Hepatocyte (in vitro differentiated cells): ENCODE data around the gene LRRC23. TPM values are rescaled to one million over a fixed set of nuclear protein-coding genes. Genes with fewer than 3 reads are reported as not detected.

ENCODE experiments used
- DNase-seq: peaks from one replicate; pipeline ENCODE4 v3.0.0-alpha.2; 2016; ENCODE audit warnings: low spot score
- H2AFZ ChIP-seq: fragments of 200-600 bp; sonication (generic); 2 replicates; pipeline ENCODE4 v1.6.0; 2016; ENCODE audit warnings: antibody characterized with exemption, mild to moderate bottlenecking
- H3K27ac ChIP-seq: fragments of 200-600 bp; sonication (generic); 2 replicates; pipeline ENCODE4 v1.5.1; 2016; ENCODE audit warnings: mild to moderate bottlenecking
- H3K27me3 ChIP-seq: fragments of 200-600 bp; sonication (generic); 2 replicates; pipeline ENCODE4 v1.6.1; 2016
- H3K36me3 ChIP-seq: fragments of 200-600 bp; sonication (generic); replicated peaks from 2 replicates; pipeline ENCODE4 v1.5.1; 2016; ENCODE audit warnings: low read depth; ENCODE audit not compliant: insufficient read depth
- H3K4me1 ChIP-seq: fragments of 200-600 bp; sonication (generic); 2 replicates; pipeline ENCODE4 v1.5.1; 2016; ENCODE audit warnings: mild to moderate bottlenecking, moderate library complexity; ENCODE audit not compliant: insufficient read depth
- H3K4me2 ChIP-seq: fragments of 200-600 bp; sonication (generic); 2 replicates; pipeline ENCODE4 v1.6.0; 2016
- H3K4me3 ChIP-seq: fragments of 200-600 bp; sonication (generic); 2 replicates; pipeline ENCODE4 v1.5.1; 2016; ENCODE audit warnings: mild to moderate bottlenecking
- H3K79me2 ChIP-seq: fragments of 200-600 bp; sonication (generic); 2 replicates; pipeline ENCODE4 v1.6.0; 2017; ENCODE audit warnings: mild to moderate bottlenecking
- H3K9me2 ChIP-seq: fragments of 200-600 bp; sonication (generic); replicated peaks from 2 replicates; pipeline ENCODE4 v1.6.0; 2017; ENCODE audit warnings: mild to moderate bottlenecking; ENCODE audit not compliant: insufficient read depth
- H3K9me3 ChIP-seq: fragments of 200-600 bp; sonication (generic); 2 replicates; pipeline ENCODE4 v1.5.1; 2016; ENCODE audit warnings: low read depth, mild to moderate bottlenecking
- H4K20me1 ChIP-seq: fragments of 200-600 bp; sonication (generic); 2 replicates; pipeline ENCODE4 v1.6.0; 2016; ENCODE audit warnings: mild to moderate bottlenecking; ENCODE audit not compliant: insufficient read depth, poor library complexity, severe bottlenecking
- CTCF ChIP-seq: fragments of 200-600 bp; sonication (generic); IDR thresholded peaks from 2 replicates; pipeline ENCODE4 v1.5.1; 2016; ENCODE audit warnings: antibody characterized with exemption, mild to moderate bottlenecking; ENCODE audit not compliant: poor library complexity
- EZH2 ChIP-seq: fragments of 200-600 bp; sonication (generic); IDR thresholded peaks from 2 replicates; pipeline ENCODE4 v1.6.1; 2016; ENCODE audit warnings: antibody characterized with exemption, mild to moderate bottlenecking, borderline replicate concordance
- EZH2phosphoT487 ChIP-seq: fragments of 200-600 bp; sonication (generic); IDR thresholded peaks from one replicate; pipeline ENCODE4 v1.6.1; 2018; ENCODE audit warnings: antibody characterized with exemption, mild to moderate bottlenecking, low read depth, moderate library complexity; ENCODE audit not compliant: unreplicated experiment, severe bottlenecking
- WGBS: methylation state at CpG from one replicate; pipeline ENCODE4 v1.1.6; 2016; ENCODE audit warnings: low lambda C conversion rate; ENCODE audit errors: missing lambda C conversion rate; 5-methylcytosine and 5-hydroxymethylcytosine counted together
- polyA plus RNA-seq: library from polyadenylated mRNA; unstranded; fragments of >200 nt; fragmentation: Nextera tagmentation; extraction: Ambion mirVana; gene quantifications from 2 replicates; pipeline ENCODE4 v1.2.1, GENCODE V29; 2016
- total RNA-seq: library from RNA; depleted of rRNA; stranded (reverse); fragments of >200 nt; gene quantifications from 2 replicates; pipeline ENCODE4 v1.2.3, GENCODE V29; 2014

The LRRC23 gene
- total and polyA plus RNA-seq, 2 experiments from 2014 or later, result 8.2 to 12.9 TPM

GRCh38 chr12:6917491-6918231 lies 13.0 kb downstream of the LRRC23 start:
- H3K4me1 ChIP-seq, result peaks cover 11% of the 10 kb centered on the region
- TF ChIP-seq EZH2phosphoT487 (no peak), EZH2 (no peak), CTCF (no peak)
- no peaks in the 10 kb centered on the region for H3K79me2 ChIP-seq
- H3K27me3 ChIP-seq, result peaks cover 15% of the 10 kb centered on the region
- H2AFZ ChIP-seq, result no peak overlapping the region
- H3K36me3 ChIP-seq, result no peaks in the 10 kb centered on the region
- no peak overlapping the region for H3K27ac ChIP-seq
- H4K20me1 ChIP-seq, result no peaks in the 10 kb centered on the region
- H3K4me2 ChIP-seq, result no peak overlapping the region
- WGBS, result 84% methylated on average over 11 of the region's 14 CpGs
- DNase-seq, result no peak
- no peak overlapping the region for H3K4me3 ChIP-seq
- H3K9me3 ChIP-seq, result no peaks in the 10 kb centered on the region
- no peaks in the 10 kb centered on the region for H3K9me2 ChIP-seq

- no peak for DNase-seq
- TF ChIP-seq CTCF (no peak), EZH2phosphoT487 (no peak), EZH2 (no peak)
- H3K9me2 ChIP-seq, result no peaks in the 10 kb centered on the region
- H4K20me1 ChIP-seq, result no peaks in the 10 kb centered on the region
- WGBS, result 78% methylated on average over 7 of the region's 7 CpGs
- H3K79me2 ChIP-seq, result no peaks in the 10 kb centered on the region
- no peaks in the 10 kb centered on the region for H3K36me3 ChIP-seq
- H3K27me3 ChIP-seq, result peaks cover 4% of the 10 kb centered on the region
- H3K4me3 ChIP-seq, result no peak overlapping the region
- no peak overlapping the region for H2AFZ ChIP-seq
- H3K9me3 ChIP-seq, result no peaks in the 10 kb centered on the region
- H3K4me1 ChIP-seq, result peaks cover 7% of the 10 kb centered on the region
- H3K4me2 ChIP-seq, result no peak overlapping the region
- H3K27ac ChIP-seq, result no peak overlapping the region
Measured at GRCh38 chr12:6919588-6919987, 15.0 kb downstream of the LRRC23 start.

- Histone ChIP-seq H4K20me1 (no peaks in the 10 kb centered on the region), H3K27ac (no peak overlapping the region), H3K79me2 (peaks cover under 1% of the 10 kb centered on the region), H3K4me2 (no peak overlapping the region), H3K36me3 (no peaks in the 10 kb centered on the region), H3K27me3 (no peaks in the 10 kb centered on the region), H3K9me2 (no peaks in the 10 kb centered on the region), H2AFZ (no peak overlapping the region), H3K4me1 (peaks cover 22% of the 10 kb centered on the region), H3K4me3 (no peak overlapping the region), H3K9me3 (no peaks in the 10 kb centered on the region)
- 92% methylated on average over 7 of the region's 7 CpGs for WGBS
- no peak for DNase-seq
- TF ChIP-seq EZH2phosphoT487 (no peak), EZH2 (no peak), CTCF (no peak)
Measured at GRCh38 chr12:6921539-6921938, 16.9 kb downstream of the LRRC23 start.
